ENCODE measurements around the gene LCE1E.

Gene LCE1E, protein sequence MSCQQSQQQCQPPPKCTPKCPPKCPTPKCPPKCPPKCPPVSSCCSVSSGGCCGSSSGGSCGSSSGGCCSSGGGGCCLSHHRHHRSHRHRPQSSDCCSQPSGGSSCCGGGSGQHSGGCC

DNA sequence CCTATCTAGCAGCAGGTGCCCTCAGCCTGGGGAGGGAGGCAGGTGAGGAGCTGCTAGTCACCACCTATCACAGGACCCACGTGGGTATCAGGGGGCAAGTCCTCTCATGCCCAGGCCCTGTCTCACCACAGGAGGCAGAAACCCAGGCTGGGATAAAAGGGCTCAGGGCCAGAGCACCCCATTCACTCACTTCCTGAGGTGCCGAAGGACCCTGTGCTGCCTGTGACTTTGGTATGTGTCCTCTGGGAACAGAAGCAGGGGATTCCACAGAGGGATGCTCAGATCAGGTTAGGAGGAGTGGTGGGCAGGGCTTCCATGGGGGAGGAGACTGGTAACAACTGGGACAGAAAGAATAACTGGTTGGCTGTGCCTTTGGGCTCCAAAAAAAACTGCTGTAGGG is at the start of gene LCE1E:
Gene LCE1E (plus strand): TSS at position 181 of the 400 bp plus-strand sequence. CDS start 1,043 bp downstream, outside the sequence.
- no peak for DNase-seq (ENCODE audit: low read depth in 2 of 2)

DNA sequence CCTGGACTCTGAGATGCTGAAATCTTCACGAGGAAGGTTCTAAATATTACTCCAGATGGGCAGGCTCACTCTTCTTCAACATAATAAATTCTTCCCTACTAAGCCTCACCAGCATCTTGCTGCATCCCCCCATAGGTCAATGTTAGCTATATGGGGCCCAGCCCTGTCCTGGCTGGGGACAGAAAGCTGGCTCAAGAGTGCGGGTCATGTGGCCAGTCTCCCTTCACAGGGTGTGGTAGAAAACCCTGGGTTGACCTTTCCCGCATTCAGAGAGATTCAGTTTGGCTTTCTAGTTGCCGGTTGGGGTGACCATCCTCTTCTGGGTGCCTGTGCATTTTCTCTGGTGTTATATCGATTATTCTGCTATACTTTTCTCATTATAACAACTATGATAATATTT is 48.1 kb upstream of the LCE1E start:
- DNase-seq (ENCODE audit: low read depth in 2 of 2), result no peak

DNA sequence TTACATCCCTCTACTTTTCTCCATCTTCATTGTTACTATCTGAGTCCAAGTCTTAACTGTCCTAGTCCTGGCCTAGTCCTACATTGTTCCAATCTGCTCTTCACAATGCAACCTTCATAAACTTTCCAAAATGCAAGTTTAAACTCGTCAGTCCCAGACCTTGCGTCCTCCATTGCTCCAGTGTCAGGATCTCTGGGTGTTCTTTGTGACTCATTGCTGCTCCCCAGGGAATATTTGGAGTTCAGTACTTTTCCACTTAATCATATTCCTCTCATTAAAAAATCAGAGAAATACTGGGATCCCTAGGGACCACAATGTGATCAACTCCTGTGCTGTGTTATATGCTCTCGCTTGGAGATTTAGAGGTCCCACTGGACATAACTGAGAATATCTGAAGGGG is 46.2 kb upstream of the LCE1E start:
- DNase-seq (ENCODE audit: low read depth in 2 of 2), result no peak

DNA sequence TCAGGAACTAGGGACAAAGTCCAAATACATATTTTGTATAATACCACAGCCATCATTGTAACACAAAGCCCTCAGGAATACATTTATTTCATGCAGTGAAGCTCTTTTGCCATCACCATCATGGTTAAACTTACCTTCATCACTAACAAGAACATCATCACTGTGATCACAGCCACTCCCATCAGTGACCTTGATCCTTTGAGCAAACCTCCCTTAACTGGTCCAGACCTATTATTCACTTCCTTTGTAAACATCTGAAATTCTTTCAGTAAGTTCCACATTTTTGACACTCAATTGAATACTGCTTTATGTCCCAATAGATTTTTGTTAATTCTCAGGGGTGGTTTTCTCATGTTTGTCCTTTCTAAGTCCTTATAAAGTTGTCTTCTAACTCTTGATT is 44.4 kb upstream of the LCE1E start:
- no peak for DNase-seq (ENCODE audit: low read depth in 2 of 2)

DNA sequence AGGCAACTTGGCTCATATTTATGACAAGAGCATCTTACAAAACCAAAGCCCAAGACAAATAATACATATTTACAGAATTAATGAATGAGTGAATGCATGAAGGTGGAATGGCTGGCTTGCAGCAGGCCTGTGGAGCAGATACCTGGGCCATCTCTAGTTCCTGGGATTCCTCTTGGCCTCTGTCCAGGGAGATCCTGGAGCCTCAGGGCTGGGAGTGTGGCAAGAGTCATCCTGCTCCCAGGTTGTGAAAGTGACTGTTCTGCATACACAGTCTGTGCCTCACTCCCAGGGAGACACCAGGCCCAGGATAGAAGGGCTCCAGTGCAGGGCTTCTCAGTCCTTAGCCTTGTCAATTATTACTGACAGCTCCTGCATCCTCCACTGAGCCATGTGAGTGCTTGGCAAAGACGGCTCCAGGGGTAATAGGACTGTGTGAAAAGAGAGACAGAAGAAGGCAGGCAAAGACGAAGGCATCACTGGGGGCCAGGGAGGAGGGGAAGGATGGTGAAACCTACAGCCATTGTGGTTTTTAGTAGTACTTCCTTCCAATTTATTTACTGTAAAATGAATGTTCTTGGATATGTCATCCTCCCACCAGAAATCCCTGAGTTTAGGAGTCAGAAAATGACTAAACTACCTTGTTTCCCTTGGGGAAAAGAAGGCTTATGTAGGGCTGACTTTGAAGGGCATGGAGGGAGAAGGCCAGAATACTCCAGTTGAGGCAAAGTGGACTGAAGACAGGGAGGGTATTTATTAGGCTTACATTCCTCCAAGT is 42.5 kb upstream of the LCE1E start:
- DNase-seq (ENCODE audit: low read depth in 2 of 2), result no peak

DNA sequence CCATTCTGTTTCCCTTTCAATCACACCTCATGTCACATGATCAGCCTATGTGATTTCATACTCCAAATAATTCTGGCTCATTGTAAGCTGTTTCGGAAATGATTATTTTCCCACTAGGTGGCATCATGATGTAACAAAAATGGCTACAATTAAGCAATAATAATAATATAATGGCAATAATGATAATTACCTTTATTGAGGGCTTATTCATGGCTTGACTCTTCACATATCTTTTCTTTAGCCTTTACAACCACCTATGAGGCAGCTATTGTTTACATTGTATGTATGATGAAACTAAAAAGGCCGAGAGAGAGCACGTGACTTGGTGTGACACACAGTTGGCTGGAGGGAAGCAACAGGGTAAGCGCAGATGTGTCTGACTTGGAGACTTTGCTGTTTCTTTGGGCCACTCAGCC is 40.8 kb upstream of the LCE1E start:
- DNase-seq (ENCODE audit: low read depth in 2 of 2), result no peak

DNA sequence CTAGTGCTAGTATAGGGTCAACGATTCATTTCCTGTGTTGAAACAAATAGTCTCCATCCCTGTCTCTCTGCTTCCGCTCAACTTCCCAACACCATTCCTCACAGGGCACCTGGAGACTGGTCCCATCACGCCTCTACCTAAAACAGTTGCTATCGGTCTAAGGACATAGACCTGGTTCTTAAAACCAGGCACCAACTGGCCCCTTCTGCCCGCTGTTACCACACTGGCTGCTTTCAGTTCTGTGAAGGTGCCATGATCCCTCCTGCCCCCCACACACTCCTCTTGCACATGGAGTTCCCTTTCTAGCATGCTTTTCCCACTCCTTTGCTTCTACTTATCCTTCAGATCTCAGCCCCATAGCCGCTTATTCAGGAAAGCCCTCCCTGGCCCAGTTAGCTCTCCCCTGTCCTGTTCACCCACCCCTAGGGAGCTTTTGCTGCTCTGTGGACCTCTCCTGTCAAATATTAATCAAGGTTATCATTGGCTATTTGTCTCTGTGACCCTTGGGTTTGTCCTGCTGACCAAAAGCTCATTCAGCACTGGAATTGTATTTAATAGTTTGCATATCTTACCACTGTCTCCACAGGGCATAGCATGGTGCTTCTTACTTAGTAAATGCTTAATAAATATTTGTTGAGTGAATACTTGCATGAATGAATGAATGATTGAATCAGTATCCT is 40.2 kb upstream of the LCE1E start:
- DNase-seq (ENCODE audit: low read depth in 2 of 2), result no peak

DNA sequence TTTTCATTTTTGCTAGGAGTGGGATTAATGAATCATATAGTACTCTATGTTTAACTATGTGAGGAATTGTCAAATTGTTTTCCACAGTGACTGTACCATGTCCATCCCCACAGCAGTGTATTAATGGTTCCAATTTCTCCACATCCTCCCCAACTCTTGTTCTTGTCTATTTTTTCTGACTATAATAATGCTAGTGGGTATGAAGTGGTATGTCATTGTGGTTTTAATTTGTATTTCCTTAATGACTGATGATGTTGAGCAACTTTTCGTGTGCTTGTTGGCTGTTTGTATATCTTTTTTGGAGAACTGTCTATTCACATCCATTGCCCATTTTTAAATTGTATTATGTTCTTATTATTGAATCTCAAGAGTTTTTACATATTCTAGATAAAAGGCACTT is 38.2 kb upstream of the LCE1E start:
- DNase-seq (ENCODE audit: low read depth in 2 of 2), result no peak

DNA sequence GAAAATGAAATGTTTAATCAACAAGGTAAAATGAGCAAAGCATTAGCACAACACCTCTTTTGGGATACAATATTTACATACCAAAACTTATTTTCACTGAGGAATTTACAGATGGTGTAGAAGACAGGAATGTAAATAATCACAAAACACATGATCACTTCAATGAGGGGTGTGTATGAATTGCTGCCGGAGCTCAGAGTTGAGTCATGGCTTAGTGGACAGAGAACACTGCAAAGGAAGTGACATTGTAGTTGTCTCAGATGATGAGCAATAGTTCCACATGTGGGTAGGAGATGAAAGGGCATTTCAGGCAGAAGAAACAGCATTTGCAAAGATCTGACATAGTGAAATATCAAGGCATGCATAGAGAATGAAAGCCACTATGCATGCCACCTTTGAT is 33.8 kb upstream of the LCE1E start:
- no peak for DNase-seq (ENCODE audit: low read depth in 2 of 2)

DNA sequence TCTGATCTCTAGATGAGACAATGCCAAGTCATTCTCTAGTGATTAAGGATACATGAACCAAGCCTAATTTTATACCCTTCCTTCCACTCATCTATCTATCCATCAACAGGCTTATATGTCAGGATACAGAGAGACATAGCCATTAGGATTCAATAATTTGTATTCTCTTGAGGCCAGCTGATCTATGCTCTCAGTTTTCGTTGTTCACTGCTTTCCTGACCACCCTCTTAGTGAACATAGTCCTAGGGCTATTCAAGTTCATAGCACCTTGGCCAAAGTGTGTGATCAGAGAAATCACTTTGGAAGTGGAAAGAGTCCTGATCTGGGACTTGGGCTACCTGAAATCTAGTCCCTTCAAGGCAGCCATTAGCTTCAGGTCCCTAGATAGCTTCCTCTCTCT is 32.5 kb upstream of the LCE1E start:
- DNase-seq (ENCODE audit: low read depth in 2 of 2), result no peak

DNA sequence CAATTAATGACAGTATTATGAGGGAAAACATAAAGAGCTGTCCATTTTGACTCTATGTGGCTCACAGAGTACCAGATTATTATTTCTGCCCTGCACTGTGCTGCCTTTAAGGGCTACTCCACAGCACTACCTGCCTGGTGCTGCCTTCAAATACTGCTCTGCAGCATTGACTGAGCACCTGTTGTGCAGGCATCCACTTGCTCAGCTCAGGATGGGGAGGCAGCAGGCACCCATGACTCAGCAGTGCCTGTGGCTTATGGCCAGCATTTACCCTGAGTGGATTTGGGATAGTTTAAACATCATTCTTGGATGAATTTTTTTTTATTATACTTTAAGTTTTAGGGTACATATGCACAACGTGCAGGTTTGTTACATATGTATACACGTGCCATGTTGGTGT is 29.2 kb upstream of the LCE1E start:
- no peak for DNase-seq (ENCODE audit: low read depth in 2 of 2)

DNA sequence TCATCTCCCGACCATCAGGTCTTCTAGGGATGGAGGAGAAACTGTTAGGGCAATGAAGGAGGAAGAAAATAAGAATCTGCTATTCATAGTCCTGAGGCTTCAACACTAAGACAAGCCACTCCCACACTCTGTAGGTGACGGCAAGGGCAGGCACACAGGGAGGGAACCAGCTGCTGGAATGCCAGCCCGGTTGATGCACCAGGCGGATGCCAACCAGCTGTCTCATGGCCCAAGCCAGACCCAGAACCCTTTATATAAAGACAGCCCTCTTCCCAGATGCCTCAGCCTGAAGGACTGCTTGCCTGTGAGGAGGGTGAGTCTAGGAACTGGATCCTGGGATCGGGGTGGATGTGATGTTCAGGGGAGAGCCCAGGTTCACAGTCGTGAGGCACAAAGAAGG is 28.3 kb upstream of the LCE1E start, which contains the start of gene KPRP:
Gene KPRP (plus strand): TSS at position 279 of the 400 bp plus-strand sequence. CDS start 1,564 bp downstream, outside the sequence.
- DNase-seq (ENCODE audit: low read depth in 2 of 2), result no peak

DNA sequence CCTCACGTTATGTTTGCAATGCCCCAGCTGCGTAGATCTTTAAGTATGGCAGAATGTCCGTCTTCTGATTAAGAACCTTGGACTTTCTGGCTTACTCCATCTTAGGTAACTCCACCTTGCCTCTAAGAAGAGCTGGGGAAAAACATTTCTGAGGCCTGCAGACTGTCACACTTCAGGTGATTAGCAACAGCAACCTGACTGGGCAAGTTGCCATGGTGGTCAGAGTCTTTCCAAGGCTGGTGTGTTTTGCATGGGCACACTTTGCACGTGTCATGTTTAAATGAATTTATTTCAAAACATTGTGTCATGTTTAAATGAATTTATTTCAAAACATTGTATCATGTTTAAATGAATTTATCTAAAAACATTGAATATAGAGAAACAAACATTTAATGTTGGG is 27.4 kb upstream of the LCE1E start:
- DNase-seq (ENCODE audit: low read depth in 2 of 2), result no peak

DNA sequence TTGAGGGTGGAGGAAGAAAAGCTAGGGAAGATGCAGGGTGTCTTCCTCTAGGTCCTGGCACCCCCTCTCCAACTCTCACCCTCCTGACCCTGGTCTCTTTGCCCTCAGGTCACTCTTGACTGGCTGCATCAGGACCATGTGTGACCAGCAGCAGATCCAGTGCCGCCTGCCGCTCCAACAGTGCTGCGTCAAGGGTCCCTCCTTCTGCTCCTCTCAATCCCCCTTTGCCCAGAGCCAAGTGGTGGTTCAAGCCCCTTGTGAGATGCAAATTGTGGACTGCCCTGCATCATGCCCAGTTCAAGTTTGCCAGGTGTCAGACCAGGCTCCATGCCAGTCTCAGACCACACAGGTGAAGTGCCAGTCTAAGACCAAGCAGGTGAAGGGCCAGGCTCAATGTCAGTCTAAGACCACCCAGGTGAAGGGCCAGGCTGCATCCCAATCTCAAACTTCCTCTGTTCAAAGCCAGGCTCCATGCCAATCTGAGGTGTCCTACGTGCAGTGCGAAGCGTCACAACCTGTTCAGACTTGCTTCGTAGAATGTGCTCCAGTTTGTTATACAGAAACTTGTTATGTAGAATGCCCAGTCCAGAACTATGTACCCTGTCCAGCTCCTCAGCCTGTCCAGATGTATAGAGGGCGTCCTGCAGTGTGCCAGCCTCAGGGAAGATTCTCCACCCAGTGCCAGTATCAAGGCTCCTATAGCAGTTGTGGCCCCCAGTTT is 26.4 kb upstream of the LCE1E start:
- no peak for DNase-seq (ENCODE audit: low read depth in 2 of 2)

DNA sequence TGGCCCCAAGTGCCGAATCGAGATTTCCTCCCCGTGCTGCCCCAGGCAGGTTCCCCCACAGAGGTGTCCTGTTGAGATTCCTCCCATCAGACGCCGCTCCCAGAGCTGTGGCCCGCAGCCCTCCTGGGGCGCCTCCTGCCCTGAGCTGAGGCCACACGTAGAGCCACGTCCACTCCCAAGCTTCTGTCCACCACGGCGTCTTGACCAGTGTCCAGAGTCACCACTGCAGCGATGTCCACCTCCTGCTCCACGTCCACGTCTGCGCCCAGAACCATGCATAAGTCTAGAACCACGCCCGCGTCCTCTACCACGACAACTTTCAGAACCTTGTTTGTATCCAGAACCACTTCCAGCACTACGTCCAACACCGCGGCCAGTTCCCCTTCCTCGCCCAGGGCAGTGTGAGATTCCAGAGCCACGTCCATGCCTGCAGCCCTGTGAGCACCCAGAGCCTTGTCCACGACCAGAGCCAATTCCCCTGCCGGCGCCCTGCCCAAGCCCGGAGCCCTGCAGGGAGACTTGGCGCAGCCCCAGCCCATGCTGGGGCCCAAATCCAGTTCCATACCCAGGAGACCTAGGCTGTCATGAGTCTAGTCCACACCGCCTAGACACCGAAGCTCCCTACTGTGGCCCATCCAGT is 25.4 kb upstream of the LCE1E start:
- no peak for DNase-seq (ENCODE audit: low read depth in 2 of 2)

DNA sequence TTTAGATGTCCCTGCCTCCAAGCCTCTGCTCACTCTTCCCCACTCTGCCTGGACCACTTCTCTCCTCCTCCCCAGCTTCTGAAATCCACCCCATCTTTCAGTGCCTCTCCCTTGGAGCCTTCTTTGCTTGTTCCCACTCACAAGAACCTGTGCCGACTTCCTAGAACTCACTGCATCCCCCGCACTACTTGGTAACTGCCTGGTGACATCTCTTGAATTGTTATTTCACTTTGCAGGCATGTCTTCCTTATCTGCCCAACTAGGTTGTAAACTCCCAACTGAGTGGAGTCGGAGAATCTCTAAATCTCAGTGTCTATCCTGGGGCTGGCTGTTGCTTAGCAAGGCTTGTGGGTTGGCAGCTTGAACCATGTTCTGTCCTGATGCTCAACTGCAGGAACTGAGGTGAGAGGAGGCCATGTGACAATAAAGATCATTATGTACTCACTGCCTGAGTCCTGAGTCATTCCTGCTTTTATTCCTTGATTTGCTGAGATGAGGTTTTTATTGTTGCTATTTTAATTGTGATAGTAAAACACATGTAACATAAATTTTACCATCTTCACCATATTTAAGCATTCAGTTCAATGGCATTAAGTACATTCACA is 24.3 kb upstream of the LCE1E start:
- no peak for DNase-seq (ENCODE audit: low read depth in 2 of 2)

DNA sequence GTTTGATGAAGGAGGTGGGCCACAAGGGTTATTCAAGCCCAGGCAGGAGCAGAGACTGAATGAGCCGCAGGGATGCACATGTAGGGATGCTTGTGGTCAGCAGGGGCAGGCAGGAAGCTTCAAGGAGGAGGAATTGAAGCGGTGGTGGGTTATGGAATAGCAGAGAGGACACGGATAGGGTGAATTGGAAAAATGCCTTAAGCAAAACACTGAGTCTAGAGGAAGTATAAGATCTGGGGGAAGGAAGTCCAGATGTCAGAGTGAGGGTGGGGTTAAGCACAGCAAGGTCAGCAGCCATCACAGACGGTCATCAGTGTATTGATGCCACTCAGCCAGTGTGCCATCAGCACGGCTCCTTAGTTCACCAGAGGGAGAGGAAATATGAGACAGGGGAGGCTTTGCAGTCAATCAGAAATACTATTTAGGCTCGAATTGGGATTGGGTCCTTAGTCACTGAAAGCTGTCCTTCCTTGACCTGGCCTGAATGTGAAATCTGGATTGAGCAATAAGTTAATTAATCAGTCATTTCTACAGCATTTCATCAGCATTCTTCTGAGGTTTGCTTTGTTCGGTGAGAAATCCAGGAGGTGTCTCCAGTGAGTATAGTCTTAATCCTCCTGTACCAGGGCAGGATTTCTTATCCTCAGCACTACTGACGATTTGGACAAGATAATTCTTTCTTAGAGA is 17.1 kb upstream of the LCE1E start:
- DNase-seq (ENCODE audit: low read depth in 2 of 2), result no peak

DNA sequence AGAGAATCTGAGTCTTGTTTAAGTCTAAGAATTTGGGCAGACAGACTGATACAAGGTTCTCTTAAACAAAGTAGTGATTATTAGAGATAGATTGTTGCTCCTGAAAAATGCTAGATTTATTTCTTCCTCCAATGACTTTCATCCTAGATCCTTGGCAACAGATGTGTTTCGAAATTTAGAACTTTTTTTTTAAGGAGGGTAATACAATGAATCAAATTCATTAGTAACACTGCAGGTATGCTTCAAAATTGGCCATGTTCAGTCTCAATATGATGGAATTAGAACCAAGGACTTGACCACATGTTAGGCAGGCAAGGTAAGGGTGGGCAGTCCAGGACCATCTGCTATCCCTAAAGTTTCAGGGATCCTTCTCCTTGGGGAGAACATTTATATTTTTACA is 15.6 kb upstream of the LCE1E start:
- no peak for DNase-seq (ENCODE audit: low read depth in 2 of 2)

DNA sequence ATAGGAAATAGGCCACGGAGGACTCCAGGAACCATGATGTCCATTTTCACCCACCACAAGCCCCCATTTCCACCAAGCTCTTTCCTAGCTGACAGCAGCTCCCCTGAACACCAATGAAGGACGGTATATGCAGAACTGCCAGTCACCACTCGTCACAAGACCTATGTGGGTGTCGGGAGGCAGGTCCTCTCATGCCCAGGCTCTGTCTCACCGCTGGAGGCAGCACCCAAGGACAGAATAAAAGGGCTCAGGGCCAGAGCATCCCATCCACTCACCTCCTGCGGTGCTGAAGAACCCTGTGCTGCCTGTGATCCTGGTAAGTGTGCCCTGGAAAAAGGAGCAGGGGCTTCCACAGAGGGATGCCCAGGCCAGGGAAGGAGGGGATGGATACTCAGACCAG is 11.2 kb upstream of the LCE1E start, which contains the start of gene LCE1F:
Gene LCE1F (plus strand): TSS at position 266 of the 400 bp plus-strand sequence. CDS start 1,232 bp downstream, outside the sequence.
- no peak for DNase-seq (ENCODE audit: low read depth in 2 of 2)

DNA sequence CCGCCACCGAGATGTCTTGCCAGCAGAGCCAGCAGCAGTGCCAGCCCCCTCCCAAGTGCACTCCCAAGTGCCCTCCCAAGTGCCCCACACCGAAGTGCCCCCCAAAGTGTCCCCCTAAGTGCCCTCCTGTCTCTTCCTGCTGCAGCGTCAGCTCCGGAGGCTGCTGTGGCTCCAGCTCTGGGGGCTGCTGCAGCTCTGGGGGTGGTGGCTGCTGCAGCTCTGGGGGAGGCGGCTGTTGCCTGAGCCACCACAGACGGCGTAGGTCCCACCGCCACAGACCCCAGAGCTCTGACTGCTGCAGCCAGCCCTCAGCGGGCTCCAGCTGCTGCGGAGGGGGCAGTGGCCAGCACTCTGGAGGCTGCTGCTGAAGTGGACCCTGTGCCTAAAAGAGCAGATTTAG is 9.7 kb upstream of the LCE1E start:
- no peak for DNase-seq (ENCODE audit: low read depth in 2 of 2)

Measured in stimulated activated CD4-positive, alpha-beta T cell treated with anti-CD3 and anti-CD28 coated beads, Interleukin-4, amount 100 ng/mL, for 48 hours (primary cell).